ENCODE measurements around the gene P2RY11. TPM values are rescaled to one million over a fixed set of nuclear protein-coding genes. Genes with fewer than 3 reads are reported as not detected.
A peak's percentile ranks its signal among the peaks of the same experiment; 100 is the strongest.

The P2RY11 gene
- total RNA-seq, 2 donors from 2014 or later = 114 to 237 TPM

- Mint-ChIP-seq H3K27me3 (no peaks in the 10 kb centered on the region), H3K27ac (peak overlapping the region; percentile 63), H3K4me1 (peaks cover 7% of the 10 kb centered on the region), H3K4me3 (peak overlapping the region; percentile 82), H3K36me3 (ENCODE audit: low read depth) (peaks cover 47% of the 10 kb centered on the region), H3K9me3 (no peaks in the 10 kb centered on the region)
- ATAC-seq (replicated peaks) = no peak
These were observed 24.0 kb upstream of the P2RY11 start for GRCh38 chr19:10087296-10088061.

DNA sequence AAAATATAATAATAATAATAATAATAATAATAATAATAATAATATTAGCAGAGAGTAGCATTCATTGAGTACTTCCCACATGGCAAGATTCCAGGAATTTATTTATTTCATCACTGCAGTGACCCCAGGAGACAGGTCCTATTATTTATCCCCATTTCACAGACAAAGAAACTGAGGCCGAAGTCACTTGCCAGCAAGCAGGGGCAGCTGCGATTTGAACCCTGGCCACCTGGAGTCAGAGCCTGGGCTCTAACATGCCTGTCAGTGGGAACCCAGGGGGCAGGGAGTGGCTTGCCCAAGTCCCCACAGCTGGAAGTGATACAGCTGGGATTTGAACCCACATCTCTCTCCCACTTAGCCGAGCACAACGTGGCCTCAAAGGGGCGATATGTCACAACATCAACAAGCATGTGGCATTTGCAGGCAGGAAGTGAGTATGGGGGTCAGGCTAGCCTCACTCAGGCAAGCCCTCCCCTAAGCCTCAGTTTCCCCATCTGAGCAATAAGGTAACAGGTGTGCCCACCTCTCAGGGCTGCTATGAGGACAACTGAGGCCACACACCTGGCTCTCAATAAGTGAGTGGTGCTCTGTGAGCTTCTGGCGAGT lies 22.4 kb upstream of the P2RY11 start:
- H3K4me1 Mint-ChIP-seq = peaks cover 7% of the 10 kb centered on the region
- no peak overlapping the region for H3K27ac Mint-ChIP-seq
- no peaks in the 10 kb centered on the region for H3K9me3 Mint-ChIP-seq
- peaks cover 63% of the 10 kb centered on the region for H3K36me3 Mint-ChIP-seq (ENCODE audit: low read depth)
- no peak for ATAC-seq (replicated peaks)
- no peak overlapping the region for H3K4me3 Mint-ChIP-seq
- no peaks in the 10 kb centered on the region for H3K27me3 Mint-ChIP-seq

DNA sequence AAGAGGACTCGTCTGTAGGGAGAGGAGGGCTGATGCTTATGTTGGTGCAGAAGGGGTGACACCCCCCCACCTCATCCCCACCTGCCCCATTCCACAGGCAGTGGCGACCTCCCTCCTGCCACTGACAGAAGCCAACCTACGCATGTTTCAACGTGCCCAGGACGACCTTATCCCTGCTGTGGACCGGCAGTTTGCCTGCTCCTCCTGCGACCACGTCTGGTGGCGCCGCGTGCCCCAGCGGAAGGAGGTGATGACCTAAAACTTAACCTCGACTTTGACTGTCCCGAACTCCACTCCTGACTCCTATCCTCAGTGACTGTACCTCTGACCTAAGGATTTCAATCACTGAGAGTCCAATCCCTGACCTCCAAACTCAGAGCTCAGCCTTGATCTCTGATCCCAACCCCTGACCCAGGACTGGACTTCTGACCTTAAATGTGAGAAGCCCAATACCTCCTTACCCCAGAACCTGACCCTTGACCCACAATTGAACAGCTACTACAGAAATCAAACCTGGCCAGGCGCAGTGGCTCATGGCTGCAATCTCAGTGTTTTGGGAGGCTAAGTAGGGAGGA lies 21.6 kb upstream of the P2RY11 start:
- Mint-ChIP-seq H3K4me3 (no peak overlapping the region), H3K27me3 (no peaks in the 10 kb centered on the region), H3K27ac (peak overlapping the region; percentile 58), H3K36me3 (ENCODE audit: low read depth) (peaks cover 70% of the 10 kb centered on the region), H3K4me1 (peaks cover 7% of the 10 kb centered on the region), H3K9me3 (no peaks in the 10 kb centered on the region)
- ATAC-seq (replicated peaks) = no peak

DNA sequence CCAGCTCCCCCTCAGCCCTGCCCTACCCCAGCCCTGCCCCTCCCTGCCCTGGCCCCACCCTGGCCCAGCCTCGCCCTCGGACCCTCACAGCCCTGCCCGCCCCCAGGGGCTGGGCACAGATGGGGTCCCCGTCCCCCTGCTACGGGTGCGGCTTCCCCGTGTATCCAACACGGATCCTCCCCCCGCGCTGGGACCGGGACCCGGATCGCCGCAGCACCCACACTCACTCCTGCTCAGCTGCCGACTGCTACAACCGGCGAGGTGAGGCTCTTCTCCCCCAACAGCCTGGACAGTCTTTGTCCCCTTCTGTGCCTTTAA lies 20.2 kb upstream of the P2RY11 start:
- Mint-ChIP-seq H3K36me3 (ENCODE audit: low read depth) (peaks cover 74% of the 10 kb centered on the region), H3K27ac (peak overlapping the region; percentile 73), H3K4me3 (no peak overlapping the region), H3K9me3 (no peaks in the 10 kb centered on the region), H3K4me1 (peaks cover 7% of the 10 kb centered on the region), H3K27me3 (no peaks in the 10 kb centered on the region)
- ATAC-seq (replicated peaks) = no peak

DNA sequence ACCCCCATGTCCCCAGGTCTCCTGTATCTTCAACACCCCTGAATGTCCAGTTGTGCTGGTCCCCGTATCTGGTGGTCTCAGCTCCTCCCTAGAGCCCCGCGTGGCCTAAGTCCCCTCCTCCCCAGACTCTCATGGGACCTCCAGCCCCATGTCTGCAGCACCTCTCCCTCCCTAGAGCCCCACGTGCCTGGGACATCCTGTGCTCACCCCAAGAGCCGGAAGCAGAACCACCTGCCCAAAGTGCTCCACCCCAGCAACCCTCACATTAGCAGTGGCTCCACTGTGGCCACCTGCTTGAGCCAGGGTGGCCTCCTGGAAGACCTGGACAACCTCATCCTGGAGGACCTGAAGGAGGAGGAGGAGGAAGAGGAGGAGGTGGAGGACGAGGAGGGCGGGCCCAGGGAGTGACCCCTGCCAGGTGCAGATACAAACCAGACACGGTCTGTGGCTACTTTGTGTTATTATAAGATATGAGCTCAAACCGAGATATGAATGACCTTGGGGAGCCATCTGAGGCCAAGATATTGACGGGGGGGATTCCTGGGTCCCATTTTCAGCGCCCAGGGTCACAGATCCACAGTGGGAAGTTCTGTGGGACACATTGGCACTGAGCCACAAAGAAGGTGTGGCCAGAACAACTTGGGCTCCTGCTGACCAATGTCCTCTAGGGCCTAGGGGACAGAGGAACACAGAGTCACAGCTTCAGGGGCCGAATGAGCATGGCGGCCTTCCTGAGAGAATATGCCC lies 19.4 kb upstream of the P2RY11 start:
- ATAC-seq (replicated peaks) = no peak
- Mint-ChIP-seq H3K27ac (peak overlapping the region; percentile 73), H3K4me3 (no peak overlapping the region), H3K9me3 (no peaks in the 10 kb centered on the region), H3K36me3 (ENCODE audit: low read depth) (peaks cover 71% of the 10 kb centered on the region), H3K4me1 (peaks cover 7% of the 10 kb centered on the region), H3K27me3 (no peaks in the 10 kb centered on the region)

DNA sequence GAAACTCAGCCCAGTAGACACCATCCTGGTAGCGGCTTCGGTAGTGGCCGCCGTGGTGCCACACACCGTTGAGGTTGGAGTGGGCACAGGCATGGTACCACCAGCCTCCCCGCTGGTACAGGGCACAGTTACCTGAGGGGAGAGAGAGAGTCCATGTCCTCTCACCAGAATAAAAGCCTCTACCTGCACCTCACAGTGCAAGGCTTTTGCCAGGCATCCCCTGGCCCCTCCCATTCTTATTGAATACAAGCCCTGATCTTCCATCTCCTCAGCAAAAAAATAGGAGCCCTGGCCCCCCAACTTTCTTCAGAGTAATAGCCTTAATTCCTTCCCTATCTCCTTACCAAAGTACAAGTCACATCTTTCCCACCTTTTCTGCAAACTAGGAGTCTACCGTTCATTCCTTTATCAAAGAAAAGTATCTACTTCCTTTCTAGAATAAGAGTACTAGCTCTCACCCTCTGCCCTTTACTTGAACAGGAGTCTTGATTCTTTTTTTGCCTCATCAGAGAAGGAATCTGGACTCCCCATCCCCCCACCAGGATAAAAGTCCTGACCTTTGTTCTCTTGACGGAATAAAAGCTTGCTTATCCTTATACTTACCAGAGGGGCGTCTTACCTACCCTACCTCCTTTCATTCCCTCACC lies 18.7 kb upstream of the P2RY11 start:
- no peaks in the 10 kb centered on the region for H3K4me1 Mint-ChIP-seq
- H3K4me3 Mint-ChIP-seq = no peak overlapping the region
- peaks cover 64% of the 10 kb centered on the region for H3K36me3 Mint-ChIP-seq (ENCODE audit: low read depth)
- H3K27ac Mint-ChIP-seq = peak overlapping the region; percentile 47
- H3K9me3 Mint-ChIP-seq = no peaks in the 10 kb centered on the region
- ATAC-seq (replicated peaks) = no peak
- H3K27me3 Mint-ChIP-seq = no peaks in the 10 kb centered on the region

- ATAC-seq (replicated peaks) = no peak
- peaks cover 57% of the 10 kb centered on the region for H3K36me3 Mint-ChIP-seq (ENCODE audit: low read depth)
- H3K9me3 Mint-ChIP-seq = no peaks in the 10 kb centered on the region
- no peak overlapping the region for H3K4me3 Mint-ChIP-seq
- no peaks in the 10 kb centered on the region for H3K27me3 Mint-ChIP-seq
- H3K27ac Mint-ChIP-seq = peak overlapping the region; percentile 47
- H3K4me1 Mint-ChIP-seq = no peaks in the 10 kb centered on the region
These were observed 18.0 kb upstream of the P2RY11 start for GRCh38 chr19:10093295-10094186.

DNA sequence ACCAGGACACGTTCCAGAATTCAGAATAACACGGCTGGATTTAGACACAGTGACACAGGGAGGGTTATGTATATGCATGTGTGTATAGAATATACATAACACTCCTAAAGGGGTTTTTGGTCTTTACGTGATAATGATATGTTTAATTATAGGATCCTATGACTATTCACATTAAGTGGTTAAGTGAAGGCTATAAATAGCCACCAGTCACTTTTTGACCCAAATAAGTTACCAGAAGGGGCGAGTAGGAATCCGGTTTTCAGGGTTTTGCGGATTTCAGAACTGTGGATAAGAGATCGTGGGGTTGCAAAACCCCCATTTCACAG lies 15.9 kb upstream of the P2RY11 start:
- Mint-ChIP-seq H3K36me3 (ENCODE audit: low read depth) (peaks cover 48% of the 10 kb centered on the region), H3K27ac (peak overlapping the region; percentile 75), H3K4me3 (peak overlapping the region; percentile 48), H3K4me1 (peaks cover 15% of the 10 kb centered on the region), H3K27me3 (no peaks in the 10 kb centered on the region), H3K9me3 (no peaks in the 10 kb centered on the region)
- no peak for ATAC-seq (replicated peaks)

DNA sequence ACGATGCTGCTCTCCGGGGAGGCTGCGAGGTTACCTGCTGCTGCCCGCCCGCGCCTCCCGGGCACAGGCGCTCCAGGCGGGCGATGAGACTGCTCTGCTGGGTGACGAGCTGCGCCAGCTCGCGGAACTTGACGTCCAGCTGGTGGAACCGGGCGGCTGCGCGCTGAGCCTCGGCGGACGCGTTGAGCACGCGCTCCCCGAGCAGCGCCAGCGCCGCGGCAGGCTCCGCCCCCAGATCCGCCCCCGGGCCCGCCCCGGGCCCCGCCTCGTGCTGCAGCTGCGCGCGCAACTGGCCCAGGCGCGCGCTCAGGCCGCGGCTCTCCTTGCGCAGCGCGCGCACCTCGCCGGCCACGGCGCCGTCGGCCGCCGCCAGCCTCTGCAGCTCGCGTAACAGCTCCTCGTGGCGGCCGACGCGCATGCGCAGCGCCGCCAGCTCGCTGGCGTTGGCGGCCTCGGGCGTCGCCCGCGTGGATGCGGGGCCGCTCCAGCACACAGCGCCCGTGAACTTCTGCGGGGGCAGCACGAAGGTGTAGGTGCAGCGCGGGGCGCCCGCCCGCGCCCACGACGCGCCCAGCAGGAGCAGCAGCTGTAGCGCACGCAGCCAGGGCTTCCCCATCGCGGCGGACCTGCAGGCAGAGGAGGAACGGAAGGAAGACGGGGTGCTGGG lies 15.4 kb upstream of the P2RY11 start:
- Mint-ChIP-seq H3K36me3 (ENCODE audit: low read depth) (peaks cover 50% of the 10 kb centered on the region), H3K4me3 (peak overlapping the region; percentile 50), H3K27ac (peak overlapping the region; percentile 75), H3K27me3 (no peaks in the 10 kb centered on the region), H3K4me1 (peaks cover 15% of the 10 kb centered on the region), H3K9me3 (no peaks in the 10 kb centered on the region)
- ATAC-seq (replicated peaks) = peak; percentile 90

GRCh38 chr19:10096615-10096963 lies 14.9 kb upstream of the P2RY11 start:
- no peak for ATAC-seq (replicated peaks)
- no peak overlapping the region for H3K27ac Mint-ChIP-seq
- H3K4me3 Mint-ChIP-seq = peak overlapping the region; percentile 50
- peaks cover 15% of the 10 kb centered on the region for H3K4me1 Mint-ChIP-seq
- no peaks in the 10 kb centered on the region for H3K27me3 Mint-ChIP-seq
- H3K36me3 Mint-ChIP-seq (ENCODE audit: low read depth) = peaks cover 47% of the 10 kb centered on the region
- H3K9me3 Mint-ChIP-seq = no peaks in the 10 kb centered on the region

- Mint-ChIP-seq H3K4me1 (peaks cover 37% of the 10 kb centered on the region), H3K27ac (peak overlapping the region; percentile 65)
- no peak for ATAC-seq (replicated peaks)
These were observed 11.2 kb upstream of the P2RY11 start for GRCh38 chr19:10100163-10100785.

DNA sequence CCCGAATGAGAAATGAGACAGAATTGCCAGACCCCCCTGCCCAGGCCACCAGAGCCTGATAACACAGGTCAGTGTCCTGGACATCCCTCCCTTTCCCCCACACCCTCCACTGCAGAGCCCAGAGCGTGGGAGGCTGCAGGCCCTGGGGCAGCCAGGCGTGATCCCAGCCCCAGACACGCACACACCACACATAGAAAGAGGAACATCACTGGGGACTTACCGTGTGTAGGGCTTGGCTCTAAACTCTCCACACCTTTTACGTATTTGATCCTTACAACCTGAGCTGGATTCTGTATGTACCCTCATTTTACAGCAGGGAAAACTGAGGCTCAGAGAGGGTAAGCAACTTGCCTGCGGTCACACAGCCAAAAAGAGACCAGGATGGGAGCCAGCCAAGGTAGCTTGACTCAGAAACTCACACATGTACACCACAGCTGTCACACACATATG lies 8.7 kb upstream of the P2RY11 start:
- peaks cover 58% of the 10 kb centered on the region for H3K36me3 Mint-ChIP-seq (ENCODE audit: low read depth)
- peaks cover 46% of the 10 kb centered on the region for H3K4me1 Mint-ChIP-seq
- ATAC-seq (replicated peaks) = no peak
- H3K9me3 Mint-ChIP-seq = no peaks in the 10 kb centered on the region
- peak overlapping the region; percentile 96 for H3K27ac Mint-ChIP-seq
- no peaks in the 10 kb centered on the region for H3K27me3 Mint-ChIP-seq
- peak overlapping the region; percentile 86 for H3K4me3 Mint-ChIP-seq

More at GRCh38 chr19:10100163-10100785, 11.2 kb upstream of the P2RY11 start:
- Mint-ChIP-seq H3K36me3 (ENCODE audit: low read depth) (peaks cover 37% of the 10 kb centered on the region), H3K27me3 (no peaks in the 10 kb centered on the region), H3K4me3 (peak overlapping the region; percentile 86), H3K9me3 (no peaks in the 10 kb centered on the region)

DNA sequence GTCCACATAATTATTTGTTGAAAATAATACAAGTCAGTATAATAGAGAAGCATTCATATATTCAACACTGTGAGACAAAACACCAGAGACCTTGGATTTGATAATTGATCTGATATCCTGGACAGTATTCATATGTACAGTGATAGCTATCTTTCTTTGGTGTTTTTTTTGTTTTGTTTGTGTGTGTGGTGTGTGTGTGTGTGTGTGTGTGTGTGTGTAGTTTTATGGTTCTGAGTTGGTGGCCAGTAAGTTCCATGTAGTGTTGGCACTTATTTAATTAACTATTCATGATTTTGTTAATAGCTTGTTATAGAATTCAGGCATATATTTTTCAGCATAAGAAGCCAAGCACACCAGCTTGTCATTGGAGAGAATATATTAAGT lies 7.4 kb upstream of the P2RY11 start:
- peaks cover 41% of the 10 kb centered on the region for H3K4me1 Mint-ChIP-seq

More for the DNA sequence above, 7.4 kb upstream of the P2RY11 start:
- Mint-ChIP-seq H3K4me3 (peak overlapping the region; percentile 99), H3K36me3 (ENCODE audit: low read depth) (peaks cover 66% of the 10 kb centered on the region), H3K9me3 (no peaks in the 10 kb centered on the region), H3K27me3 (no peaks in the 10 kb centered on the region), H3K27ac (peak overlapping the region; percentile 97)
- ATAC-seq (replicated peaks) = no peak
